Measurements from ENCODE around the gene ITPKB.

The ITPKB gene

GRCh38 chr1:226658546-226659125 is 80.4 kb downstream of the ITPKB start:
- no peaks in the 10 kb centered on the region for H3K36me3 Mint-ChIP-seq (ENCODE audit: low read depth)
- no peak overlapping the region for H3K4me3 Mint-ChIP-seq
- H3K27me3 Mint-ChIP-seq (ENCODE audit: low read depth), result peaks cover 8% of the 10 kb centered on the region
- H3K9me3 Mint-ChIP-seq, result no peaks in the 10 kb centered on the region
- peaks cover 84% of the 10 kb centered on the region for H3K4me1 Mint-ChIP-seq
- H3K27ac Mint-ChIP-seq, result peak overlapping the region in 2 of 3 experiments; percentile 65 to 85
- no peak for TF ChIP-seq CTCF (IDR thresholded peaks at IDR 0.05; ENCODE audit: unreplicated experiment in 3 of 3)

GRCh38 chr1:226657895-226658545 is 81.1 kb downstream of the ITPKB start:
- peaks cover 8% of the 10 kb centered on the region for H3K27me3 Mint-ChIP-seq (ENCODE audit: low read depth)
- H3K36me3 Mint-ChIP-seq (ENCODE audit: low read depth), result no peaks in the 10 kb centered on the region
- H3K4me3 Mint-ChIP-seq, result no peak overlapping the region
- peak overlapping the region in 2 of 3 experiments; percentile 65 to 85 for H3K27ac Mint-ChIP-seq
- no peaks in the 10 kb centered on the region for H3K9me3 Mint-ChIP-seq
- H3K4me1 Mint-ChIP-seq, result peaks cover 84% of the 10 kb centered on the region
- TF ChIP-seq CTCF (IDR thresholded peaks at IDR 0.05; ENCODE audit: unreplicated experiment in 3 of 3), result no peak

- Mint-ChIP-seq H3K4me3 (peak overlapping the region in 1 of 3 experiments; percentile 22), H3K36me3 (ENCODE audit: low read depth) (no peaks in the 10 kb centered on the region), H3K27ac (peak overlapping the region; percentile 48 to 95 (median 85)), H3K9me3 (no peaks in the 10 kb centered on the region), H3K27me3 (ENCODE audit: low read depth) (peaks cover 8% of the 10 kb centered on the region), H3K4me1 (peaks cover 75% of the 10 kb centered on the region)
- TF ChIP-seq CTCF (IDR thresholded peaks at IDR 0.05; ENCODE audit: unreplicated experiment in 3 of 3), result no peak
These were observed 82.3 kb downstream of the ITPKB start for GRCh38 chr1:226656601-226657277.

GRCh38 chr1:226656201-226656600 is 82.9 kb downstream of the ITPKB start:
- TF ChIP-seq CTCF (IDR thresholded peaks at IDR 0.05; ENCODE audit: unreplicated experiment in 3 of 3), result no peak
- H3K36me3 Mint-ChIP-seq (ENCODE audit: low read depth), result no peaks in the 10 kb centered on the region
- H3K27ac Mint-ChIP-seq, result peak overlapping the region in 2 of 3 experiments; percentile 85 to 95
- no peaks in the 10 kb centered on the region for H3K9me3 Mint-ChIP-seq
- no peak overlapping the region for H3K4me3 Mint-ChIP-seq
- peaks cover 8% of the 10 kb centered on the region for H3K27me3 Mint-ChIP-seq (ENCODE audit: low read depth)
- peaks cover 69% of the 10 kb centered on the region for H3K4me1 Mint-ChIP-seq

- no peak for TF ChIP-seq CTCF (IDR thresholded peaks at IDR 0.05; ENCODE audit: unreplicated experiment in 3 of 3)
- Mint-ChIP-seq H3K9me3 (no peaks in the 10 kb centered on the region), H3K4me3 (no peak overlapping the region), H3K27me3 (ENCODE audit: low read depth) (peaks cover 10% of the 10 kb centered on the region), H3K36me3 (ENCODE audit: low read depth) (no peaks in the 10 kb centered on the region), H3K4me1 (peaks cover 68% of the 10 kb centered on the region), H3K27ac (peak overlapping the region in 1 of 3 experiments; percentile 85)
These were observed 83.6 kb downstream of the ITPKB start for GRCh38 chr1:226655251-226656163.
